ENCODE measurements around the gene MVP. TPM values are rescaled to one million over a fixed set of nuclear protein-coding genes. Genes with fewer than 3 reads are reported as not detected.
A peak's percentile ranks its signal among the peaks of the same experiment; 100 is the strongest.

MVP gene
- total and polyA plus RNA-seq, 3 donors from 2014 or later, result 119 to 224 (median 147) TPM

DNA sequence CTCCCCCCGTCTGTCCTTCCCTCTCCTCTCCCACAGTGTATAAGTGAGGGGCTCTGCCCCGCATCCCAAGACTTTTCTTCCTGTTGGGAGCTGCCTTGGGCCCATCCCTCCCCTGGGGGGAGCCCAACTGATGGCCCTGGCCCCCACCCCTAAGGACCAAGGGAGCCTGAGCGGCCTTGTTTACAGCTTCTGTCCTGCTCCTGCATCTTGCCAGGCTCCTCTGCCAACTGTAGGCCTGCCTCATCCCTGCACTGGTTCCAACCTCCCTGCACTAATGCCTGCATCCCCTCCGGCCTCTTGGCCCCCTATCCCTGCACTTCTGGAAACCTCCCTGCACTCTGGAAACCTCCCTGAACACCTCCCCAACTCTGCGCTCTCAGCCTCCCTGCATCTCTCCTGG, 5.7 kb upstream of the MVP start:
- Histone ChIP-seq H3K27ac (peak overlapping the region in 1 of 2 donors; percentile 52), H3K27me3 (no peaks in the 10 kb centered on the region), H3K36me3 (ENCODE audit: low read depth, missing control alignments) (no peaks in the 10 kb centered on the region), H3K4me1 (peaks cover 61% of the 10 kb centered on the region), H3K9me3 (no peaks in the 10 kb centered on the region), H3K4me3 (no peak overlapping the region)
- intact Hi-C loops (cut with DNase I; ENCODE audit: low total_unique reads), result no loop called here
- TF ChIP-seq, protein P1, sequence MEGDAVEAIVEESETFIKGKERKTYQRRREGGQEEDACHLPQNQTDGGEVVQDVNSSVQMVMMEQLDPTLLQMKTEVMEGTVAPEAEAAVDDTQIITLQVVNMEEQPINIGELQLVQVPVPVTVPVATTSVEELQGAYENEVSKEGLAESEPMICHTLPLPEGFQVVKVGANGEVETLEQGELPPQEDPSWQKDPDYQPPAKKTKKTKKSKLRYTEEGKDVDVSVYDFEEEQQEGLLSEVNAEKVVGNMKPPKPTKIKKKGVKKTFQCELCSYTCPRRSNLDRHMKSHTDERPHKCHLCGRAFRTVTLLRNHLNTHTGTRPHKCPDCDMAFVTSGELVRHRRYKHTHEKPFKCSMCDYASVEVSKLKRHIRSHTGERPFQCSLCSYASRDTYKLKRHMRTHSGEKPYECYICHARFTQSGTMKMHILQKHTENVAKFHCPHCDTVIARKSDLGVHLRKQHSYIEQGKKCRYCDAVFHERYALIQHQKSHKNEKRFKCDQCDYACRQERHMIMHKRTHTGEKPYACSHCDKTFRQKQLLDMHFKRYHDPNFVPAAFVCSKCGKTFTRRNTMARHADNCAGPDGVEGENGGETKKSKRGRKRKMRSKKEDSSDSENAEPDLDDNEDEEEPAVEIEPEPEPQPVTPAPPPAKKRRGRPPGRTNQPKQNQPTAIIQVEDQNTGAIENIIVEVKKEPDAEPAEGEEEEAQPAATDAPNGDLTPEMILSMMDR (IDR thresholded peaks at IDR 0.05), result no peak
- no peak for TF ChIP-seq POLR2A (IDR thresholded peaks at IDR 0.05)
- no peak for DNase-seq
- 71 to 76% methylated on average over 5 of the region's 5 CpGs for WGBS, 2 donors

- Histone ChIP-seq H3K36me3 (ENCODE audit: low read depth, missing control alignments) (no peaks in the 10 kb centered on the region), H3K27me3 (no peaks in the 10 kb centered on the region), H3K9me3 (no peaks in the 10 kb centered on the region), H3K27ac (peak overlapping the region; percentile 52 to 98), H3K4me3 (peak overlapping the region; percentile 75 to 78), H3K4me1 (peaks cover 61% of the 10 kb centered on the region)
- WGBS, 2 donors, result 3 to 5% methylated on average over 28 to 39 of the region's 39 CpGs
- intact Hi-C loops (cut with DNase I; ENCODE audit: low total_unique reads), result no loop called here
- no peak for TF ChIP-seq POLR2A (IDR thresholded peaks at IDR 0.05)
- TF ChIP-seq, protein P1 (IDR thresholded peaks at IDR 0.05), result no peak
- peak; percentile 48 for DNase-seq
Measured at GRCh38 chr16:29815032-29815721, 5.1 kb upstream of the MVP start.

DNA sequence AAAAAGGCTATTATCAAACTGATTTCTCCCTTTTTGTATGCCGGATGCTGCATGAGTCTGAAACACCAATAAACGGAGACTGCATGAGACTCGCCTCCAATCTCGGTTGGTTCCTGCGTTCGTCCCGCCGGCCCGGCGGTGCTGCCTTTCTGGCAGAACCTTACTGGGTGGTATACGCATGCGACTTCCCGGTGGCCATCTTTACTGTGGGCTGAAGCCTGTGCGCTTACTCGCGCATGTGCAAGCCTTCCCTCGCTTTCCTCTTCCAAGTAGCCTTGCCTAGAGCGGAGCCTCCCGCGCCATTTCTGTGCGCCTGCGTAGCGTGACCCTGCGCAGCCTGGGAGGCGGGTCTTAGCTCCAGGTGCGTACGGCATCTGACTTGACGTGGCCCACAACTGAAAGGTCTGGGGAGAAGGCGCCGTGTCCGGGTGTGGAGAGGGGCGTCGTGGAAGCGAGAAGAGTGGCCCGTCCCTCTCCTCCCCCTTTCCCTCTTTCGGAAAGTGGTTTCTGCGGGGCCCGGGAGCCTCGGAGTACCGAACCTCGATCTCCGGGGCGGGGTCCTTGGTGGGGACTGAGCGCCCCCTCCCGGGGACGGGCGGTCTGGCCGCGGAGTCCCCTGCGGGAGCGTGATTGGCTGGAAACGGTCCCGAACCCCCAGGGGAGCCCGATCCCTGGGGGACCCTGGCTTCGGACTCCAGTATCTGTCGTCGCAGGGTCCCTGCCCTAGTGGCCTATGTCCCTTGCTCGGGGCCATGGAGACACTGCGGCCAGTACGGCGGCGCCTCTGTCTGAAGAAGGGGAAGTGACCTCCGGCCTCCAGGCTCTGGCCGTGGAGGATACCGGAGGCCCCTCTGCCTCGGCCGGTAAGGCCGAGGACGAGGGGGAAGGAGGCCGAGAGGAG, 4.2 kb upstream of the MVP start, which contains the start of gene PAGR1:
PAGR1 (plus strand) TSS at position 360 of the 901 bp plus-strand sequence; CDS start at position 734, 374 bp downstream.
- peak within 1 kb of the TSS; percentile 91 to 98 for H3K27ac ChIP-seq

GRCh38 chr16:29816694-29817441, 3.4 kb upstream of the MVP start:
- Histone ChIP-seq H3K9me3 (no peaks in the 10 kb centered on the region), H3K27me3 (no peaks in the 10 kb centered on the region), H3K4me1 (peaks cover 53% of the 10 kb centered on the region), H3K27ac (peak overlapping the region; percentile 91 to 98), H3K36me3 (ENCODE audit: low read depth, missing control alignments) (no peaks in the 10 kb centered on the region), H3K4me3 (peak overlapping the region; percentile 75 to 78)
- 3 to 5% methylated on average over 29 to 37 of the region's 37 CpGs for WGBS, 2 donors
- intact Hi-C loops (cut with DNase I; ENCODE audit: low total_unique reads), result no loop called here
- TF ChIP-seq POLR2A (IDR thresholded peaks at IDR 0.05), result no peak
- TF ChIP-seq, protein P1 (IDR thresholded peaks at IDR 0.05), result no peak
- peak; percentile 72 for DNase-seq

More for the DNA sequence above, 4.2 kb upstream of the MVP start, which contains the start of gene PAGR1:
- peak; percentile 99 for DNase-seq
- TF ChIP-seq, protein P1 (IDR thresholded peaks at IDR 0.05), result peak; percentile 72 to 91 (median 76)
- peak; percentile 19 for TF ChIP-seq POLR2A (IDR thresholded peaks at IDR 0.05)
- no peaks in the 10 kb centered on the region for H3K9me3 ChIP-seq
- H3K27me3 ChIP-seq, result no peaks in the 10 kb centered on the region
- H3K36me3 ChIP-seq (ENCODE audit: low read depth, missing control alignments), result no peaks in the 10 kb centered on the region
- intact Hi-C loops (cut with DNase I; ENCODE audit: low total_unique reads), result no loop called here
- H3K4me1 ChIP-seq, result peaks cover 53% of the 10 kb centered on the region
- peak within 1 kb of the TSS; percentile 75 to 78 for H3K4me3 ChIP-seq
- 0% methylated on average over 35 to 53 of the region's 70 CpGs for WGBS, 2 donors
